IMR-90 (cell line): ENCODE data around the gene MAP3K3. TPM values are rescaled to one million over a fixed set of nuclear protein-coding genes. Genes with fewer than 3 reads are reported as not detected.

Experiments used
- ATAC-seq: fragments of 200-7000 bp; cut with Tn5 transposase; 2 replicates; pipeline ENCODE4 v1.9.1; 2020; ENCODE audit warnings: low read depth, mild to moderate bottlenecking, moderate library complexity
- BruUV-seq: library from RNA; stranded (reverse); fragments of 400-500 nt; replicated peaks from 2 replicates; lab custom pipeline; 2021; lab: Mats Ljungman, UMichigan
- CTCF ChIA-PET: fragments of 300-600 bp; formaldehyde crosslinking; extraction: SDS; loops from one replicate; lab custom pipeline; 2021; ENCODE audit warnings: antibody characterized with exemption; lab: Yijun Ruan, JAX
- POLR2A ChIA-PET: fragments of 300-600 bp; sonication (Branson Sonifier 250); formaldehyde crosslinking; loops from one replicate; lab custom pipeline; 2022; ENCODE audit warnings: antibody characterized with exemption; ENCODE audit not compliant: unreplicated experiment; lab: Charles Lee
- DNase-seq: peaks from one replicate; pipeline ENCODE4 v3.0.0; 2013
- H2AFZ ChIP-seq: replicated peaks from 2 replicates; pipeline ENCODE3; 2013; ENCODE audit warnings: low read length, mild to moderate bottlenecking; ENCODE audit not compliant: poor library complexity
- H2AK5ac ChIP-seq: 2 replicates; pipeline ENCODE4 v1.6.1; 2013; ENCODE audit warnings: low read depth, low read length, inconsistent platforms
- H2AK9ac ChIP-seq: replicated peaks from 2 replicates; pipeline ENCODE3; 2013; ENCODE audit warnings: mild to moderate bottlenecking, low read depth, low read length, moderate library complexity; ENCODE audit not compliant: poor library complexity
- H2BK120ac ChIP-seq: 2 replicates; pipeline ENCODE4 v1.6.1; 2013; ENCODE audit warnings: low read depth, low read length, inconsistent platforms
- H2BK15ac ChIP-seq: 3 replicates; pipeline ENCODE4 v1.6.1; 2013; ENCODE audit warnings: low read depth, low read length, inconsistent platforms
- H2BK20ac ChIP-seq: 2 replicates; pipeline ENCODE4 v1.6.1; 2013; ENCODE audit warnings: low read depth, mild to moderate bottlenecking, inconsistent platforms, low read length, moderate library complexity
- H2BK5ac ChIP-seq: 2 replicates; pipeline ENCODE4 v1.6.1; 2013; ENCODE audit warnings: mild to moderate bottlenecking, low read depth, low read length, inconsistent platforms; ENCODE audit not compliant: poor library complexity, severe bottlenecking
- H3K14ac ChIP-seq: replicated peaks from 2 replicates; pipeline ENCODE4 v1.6.1; 2013; ENCODE audit warnings: low read depth, low read length, inconsistent platforms
- H3K18ac ChIP-seq: 2 replicates; pipeline ENCODE4 v1.6.1; 2013; ENCODE audit warnings: low read depth, low read length, control low read depth
- H3K23ac ChIP-seq: 2 replicates; pipeline ENCODE4 v1.6.1; 2013; ENCODE audit warnings: low read depth, low read length, inconsistent platforms
- H3K27ac ChIP-seq: 2 replicates; pipeline ENCODE4 v1.5.1; 2013; ENCODE audit warnings: mild to moderate bottlenecking, control low read depth, low read length; ENCODE audit not compliant: insufficient read depth
- H3K27me3 ChIP-seq: 2 replicates; pipeline ENCODE4 v1.6.1; 2013; ENCODE audit warnings: low read length; ENCODE audit not compliant: control insufficient read depth, insufficient read depth
- H3K36me3 ChIP-seq: 2 replicates; pipeline ENCODE4 v1.6.1; 2013; ENCODE audit warnings: low read length, mixed read lengths; ENCODE audit not compliant: control insufficient read depth, insufficient read depth
- H3K4ac ChIP-seq: 2 replicates; pipeline ENCODE4 v1.6.1; 2013; ENCODE audit warnings: low read depth, low read length, inconsistent platforms
- H3K4me1 ChIP-seq: 2 replicates; pipeline ENCODE4 v1.6.1; 2013; ENCODE audit warnings: low read length, mixed read lengths; ENCODE audit not compliant: control insufficient read depth, insufficient read depth
- H3K4me2 ChIP-seq: 2 replicates; pipeline ENCODE4 v1.6.1; 2013; ENCODE audit warnings: low read depth, mild to moderate bottlenecking, control low read depth, low read length, moderate library complexity
- H3K4me3 ChIP-seq: 2 replicates; pipeline ENCODE4 v1.5.1; 2013; ENCODE audit warnings: low read depth, mild to moderate bottlenecking, control low read depth, low read length, moderate library complexity; ENCODE audit not compliant: insufficient read depth
- H3K56ac ChIP-seq: 2 replicates; pipeline ENCODE4 v1.6.1; 2013; ENCODE audit warnings: low read length, inconsistent platforms; ENCODE audit not compliant: insufficient read depth; ENCODE audit errors: extremely low read depth
- H3K79me1 ChIP-seq, 2 experiments: 2 replicates each; pipeline ENCODE4 v1.6.1; 2013; ENCODE audit warnings: low read length in 2 of 2, inconsistent platforms in 1 of 2, low read depth in 1 of 2
- H3K9ac ChIP-seq: 2 replicates; pipeline ENCODE4 v1.6.1; 2013; ENCODE audit warnings: low read depth, low read length, control low read depth
- H3K9me1 ChIP-seq: 2 replicates; pipeline ENCODE4 v1.6.1; 2013; ENCODE audit warnings: low read length, inconsistent platforms; ENCODE audit not compliant: insufficient read depth
- H3K9me3 ChIP-seq: 2 replicates; pipeline ENCODE4 v1.6.1; 2013; ENCODE audit warnings: low read length; ENCODE audit not compliant: control insufficient read depth, insufficient read depth
- H4K20me1 ChIP-seq: 2 replicates; pipeline ENCODE4 v1.6.1; 2013; ENCODE audit warnings: low read length, inconsistent platforms; ENCODE audit not compliant: insufficient read depth
- H4K5ac ChIP-seq: 2 replicates; pipeline ENCODE4 v1.6.1; 2013; ENCODE audit warnings: mild to moderate bottlenecking, low read depth, low read length, control low read depth
- H4K8ac ChIP-seq, 2 experiments: 2 replicates each; pipeline ENCODE4 v1.6.1; 2013; ENCODE audit warnings: low read depth in 2 of 2, low read length in 2 of 2, control low read depth in 1 of 2, inconsistent platforms in 1 of 2
- H4K91ac ChIP-seq: 2 replicates; pipeline ENCODE4 v1.6.1; 2013; ENCODE audit warnings: low read depth, low read length, inconsistent platforms; ENCODE audit not compliant: insufficient read depth
- BHLHE40 ChIP-seq: fragments of 150-350 bp; IDR thresholded peaks from 2 replicates; pipeline ENCODE4 v1.6.1; 2016; ENCODE audit warnings: mild to moderate bottlenecking, low read depth, low read length
- CEBPB ChIP-seq: IDR thresholded peaks from 2 replicates; pipeline ENCODE4 v1.6.1; 2012; ENCODE audit warnings: low read depth, low read length, improper control_type of control experiment
- CHD1 ChIP-seq: IDR thresholded peaks from 2 replicates; pipeline ENCODE4 v1.6.1; 2012; ENCODE audit warnings: low read depth, low read length, improper control_type of control experiment
- MAFK ChIP-seq: IDR thresholded peaks from 2 replicates; pipeline ENCODE4 v1.6.1; 2012; ENCODE audit warnings: low read depth, low read length, improper control_type of control experiment
- MAZ ChIP-seq: IDR thresholded peaks from 2 replicates; pipeline ENCODE4 v1.6.1; 2012; ENCODE audit warnings: low read depth, mild to moderate bottlenecking, low read length, improper control_type of control experiment, moderate library complexity, borderline replicate concordance
- MXI1 ChIP-seq: IDR thresholded peaks from 2 replicates; pipeline ENCODE4 v1.6.1; 2012; ENCODE audit warnings: low read depth, mild to moderate bottlenecking, low read length, moderate library complexity, borderline replicate concordance
- POLR2A ChIP-seq: IDR thresholded peaks from 2 replicates; pipeline ENCODE4 v1.6.1; 2012; ENCODE audit warnings: mild to moderate bottlenecking, low read depth, low read length
- RAD21 ChIP-seq: IDR thresholded peaks from 2 replicates; pipeline ENCODE4 v1.6.1; 2012; ENCODE audit warnings: low read length, improper control_type of control experiment
- RFX5 ChIP-seq: IDR thresholded peaks from 2 replicates; pipeline ENCODE4 v1.8.0; 2012; ENCODE audit warnings: low read depth, mild to moderate bottlenecking, low read length, moderate library complexity
- SMC3 ChIP-seq: fragments of 150-350 bp; IDR thresholded peaks from 2 replicates; pipeline ENCODE4 v1.6.1; 2016; ENCODE audit warnings: low read depth, mild to moderate bottlenecking, antibody characterized with exemption, low read length, moderate library complexity
- WGBS, 2 experiments: methylation state at CpG; one replicate each; pipeline versions ENCODE4 v1.1.5 to v1.1.7; 2013; ENCODE audit warnings: missing lambda C conversion rate in 2 of 2; ENCODE audit not compliant: insufficient read length in 1 of 2; ENCODE audit errors: extremely low coverage in 2 of 2; 5-methylcytosine and 5-hydroxymethylcytosine counted together
- dilution Hi-C: fragments of 300-500 bp; cut with HindIII; formaldehyde crosslinking; loops from one replicate; pipeline ENCODE4 v1.14.3; 2018; ENCODE audit warnings: low sequenced_read_pairs; ENCODE audit not compliant: unreplicated experiment
- in situ Hi-C: fragments of 300-500 bp; cut with MboI; formaldehyde crosslinking; loops from 3 replicates; pipeline ENCODE4 v1.14.3; 2019; ENCODE audit warnings: low sequenced_read_pairs, inconsistent platforms, mixed read lengths
- intact Hi-C: fragments of 100-400 bp; cut with micrococcal nuclease; formaldehyde crosslinking; loops from 2 replicates; pipeline ENCODE4 v1.10.0; 2022
- polyA plus RNA-seq, 3 experiments: library from polyadenylated mRNA; depleted of rRNA; stranded (reverse); fragments of >200 nt; gene quantifications; 2 replicates each; pipeline ENCODE4 v1.2.3, GENCODE V29; 2012; ENCODE audit warnings: low replicate concordance in 1 of 3
- total RNA-seq: library from RNA; depleted of rRNA; stranded (reverse); fragments of >200 nt; gene quantifications from 2 replicates; pipeline ENCODE4 v1.2.3, GENCODE V29; 2012
- TF ChIP-seq, protein P1 (sequence below): conservative IDR thresholded peaks from 2 replicates; pipeline ENCODE4 v1.5.1; 2012; ENCODE audit warnings: mild to moderate bottlenecking, low read depth, low read length, improper control_type of control experiment
- TF ChIP-seq, protein P2 (sequence below): fragments of 150-350 bp; IDR thresholded peaks from 2 replicates; pipeline ENCODE4 v1.6.1; 2016; ENCODE audit warnings: low read depth, mild to moderate bottlenecking, low read length, moderate library complexity, borderline replicate concordance
- TF ChIP-seq, protein P3 (sequence below): fragments of 150-350 bp; IDR thresholded peaks from 2 replicates; pipeline ENCODE4 v1.6.1; 2017; ENCODE audit warnings: mild to moderate bottlenecking, antibody characterized with exemption, low read length, low read depth

Gene MAP3K3
- total and polyA plus RNA-seq, 2 of the 4 experiments (the other 2 are of a cell fraction) = 19.1 to 25.6 TPM

DNA sequence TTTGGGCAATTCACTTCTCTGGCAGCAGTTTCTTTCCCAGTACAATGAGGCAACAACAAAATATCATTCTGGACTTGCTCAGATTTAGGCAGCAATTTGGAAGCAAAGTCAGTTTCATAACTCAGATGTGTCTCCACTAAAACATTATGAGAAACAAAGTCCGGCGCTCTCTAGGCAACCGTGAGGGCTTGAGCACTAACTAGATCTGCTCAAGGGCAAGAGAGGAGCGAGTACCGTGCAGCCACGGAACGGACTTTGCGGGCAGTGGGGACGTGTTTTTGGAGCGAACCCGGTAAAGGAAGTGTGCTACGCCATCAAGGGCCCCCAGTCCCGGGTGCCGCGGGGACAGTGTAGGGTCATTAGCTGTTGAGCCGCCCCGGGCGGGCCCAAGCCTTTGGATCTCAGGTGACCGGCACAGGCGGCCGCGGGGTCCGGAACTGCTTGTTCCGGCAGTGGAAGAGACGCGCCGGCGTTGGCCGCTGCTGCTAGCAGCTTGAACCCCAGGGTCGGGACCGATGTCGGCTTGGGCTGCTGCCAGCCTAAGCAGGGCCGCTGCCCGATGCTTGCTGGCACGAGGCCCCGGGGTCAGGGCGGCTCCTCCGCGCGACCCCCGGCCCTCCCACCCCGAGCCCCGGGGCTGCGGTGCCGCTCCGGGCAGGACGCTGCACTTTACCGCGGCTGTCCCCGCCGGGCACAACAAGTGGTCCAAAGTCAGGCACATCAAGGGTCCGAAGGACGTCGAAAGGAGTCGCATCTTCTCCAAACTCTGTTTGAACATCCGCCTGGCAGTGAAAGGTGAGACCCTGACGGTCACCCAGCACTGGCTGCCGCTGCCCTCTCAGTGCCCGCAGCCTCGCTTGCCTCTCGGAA lies 21.4 kb upstream of the MAP3K3 start, which contains the start of gene TACO1:
TSS of gene TACO1 (plus strand) at position 327 of the 870 bp plus-strand sequence. CDS start at position 516, 189 bp downstream.
- Histone ChIP-seq H3K4me1 (peaks cover 8% of the 10 kb centered on the region), H3K9me1 (0 out of 2 replicates have a peak, but pooled peaks cover 3% of the 10 kb centered on the region), H3K14ac (peak within 1 kb of the TSS; percentile 96), H4K91ac (peak within 1 kb of the TSS; percentile 67), H3K79me1 (peaks cover 9 to 32% of the 10 kb centered on the region in 2 experiments; a peak in 2 of 4 replicates), H2BK120ac (peak within 1 kb of the TSS; percentile 67), H2AFZ (peak within 1 kb of the TSS; percentile 98), H3K27me3 (no peaks in the 10 kb centered on the region), H2BK20ac (no peak within 1 kb of the TSS), H3K56ac (peak within 1 kb of the TSS; percentile 85), H4K5ac (peak within 1 kb of the TSS; percentile 87), H3K27ac (peak within 1 kb of the TSS; percentile 66), H2AK5ac (peak within 1 kb of the TSS; percentile 63), H3K18ac (peak within 1 kb of the TSS; percentile 44; the same call in 1 of the 2 replicates), H4K20me1 (no peaks in the 10 kb centered on the region), H3K23ac (peak within 1 kb of the TSS; percentile 96), H3K9ac (peak within 1 kb of the TSS; percentile 84), H4K8ac (peak within 1 kb of the TSS; percentile 58 to 99), H3K36me3 (peaks cover 10% of the 10 kb centered on the region), H2AK9ac (peak within 1 kb of the TSS; percentile 97), H2BK15ac (peak within 1 kb of the TSS; percentile 17; the same call in 1 of the 3 replicates), H3K9me3 (no peaks in the 10 kb centered on the region), H3K4me2 (peak within 1 kb of the TSS; percentile 98), H3K4ac (peak within 1 kb of the TSS; percentile 87), H2BK5ac (peak within 1 kb of the TSS; percentile 96), H3K4me3 (peak within 1 kb of the TSS; percentile 84)
- BruUV-seq = TSS peak; percentile 62
- WGBS, 2 experiments = 1% methylated on average over 49 of the region's 61 CpGs; no CpG with 5 or more reads in 1 of the 2 experiments
- dilution Hi-C loops = no loop called here
- in situ Hi-C loops = no loop called here
- intact Hi-C loops = no loop called here
- peak; percentile 83 for DNase-seq
- peak; percentile 99 for ATAC-seq
- CTCF ChIA-PET = no interaction called here
- POLR2A ChIA-PET = no interaction called here
- TF ChIP-seq CHD1 (no peak), RFX5 (no peak), MAFK (no peak), POLR2A (peak; percentile 43; the same call in 1 of the 2 replicates), BHLHE40 (peak; percentile 33; the same call in 1 of the 2 replicates), MAZ (peak; percentile 59; the same call in 1 of the 2 replicates), RAD21 (0 out of 2 replicates have a peak, but pooled peaks have one; percentile 17), MXI1 (no peak), CEBPB (no peak), SMC3 (0 out of 2 replicates have a peak, but pooled peaks have one; percentile 10)
- TF ChIP-seq, protein P1, sequence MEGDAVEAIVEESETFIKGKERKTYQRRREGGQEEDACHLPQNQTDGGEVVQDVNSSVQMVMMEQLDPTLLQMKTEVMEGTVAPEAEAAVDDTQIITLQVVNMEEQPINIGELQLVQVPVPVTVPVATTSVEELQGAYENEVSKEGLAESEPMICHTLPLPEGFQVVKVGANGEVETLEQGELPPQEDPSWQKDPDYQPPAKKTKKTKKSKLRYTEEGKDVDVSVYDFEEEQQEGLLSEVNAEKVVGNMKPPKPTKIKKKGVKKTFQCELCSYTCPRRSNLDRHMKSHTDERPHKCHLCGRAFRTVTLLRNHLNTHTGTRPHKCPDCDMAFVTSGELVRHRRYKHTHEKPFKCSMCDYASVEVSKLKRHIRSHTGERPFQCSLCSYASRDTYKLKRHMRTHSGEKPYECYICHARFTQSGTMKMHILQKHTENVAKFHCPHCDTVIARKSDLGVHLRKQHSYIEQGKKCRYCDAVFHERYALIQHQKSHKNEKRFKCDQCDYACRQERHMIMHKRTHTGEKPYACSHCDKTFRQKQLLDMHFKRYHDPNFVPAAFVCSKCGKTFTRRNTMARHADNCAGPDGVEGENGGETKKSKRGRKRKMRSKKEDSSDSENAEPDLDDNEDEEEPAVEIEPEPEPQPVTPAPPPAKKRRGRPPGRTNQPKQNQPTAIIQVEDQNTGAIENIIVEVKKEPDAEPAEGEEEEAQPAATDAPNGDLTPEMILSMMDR = no peak
- TF ChIP-seq, protein P2, sequence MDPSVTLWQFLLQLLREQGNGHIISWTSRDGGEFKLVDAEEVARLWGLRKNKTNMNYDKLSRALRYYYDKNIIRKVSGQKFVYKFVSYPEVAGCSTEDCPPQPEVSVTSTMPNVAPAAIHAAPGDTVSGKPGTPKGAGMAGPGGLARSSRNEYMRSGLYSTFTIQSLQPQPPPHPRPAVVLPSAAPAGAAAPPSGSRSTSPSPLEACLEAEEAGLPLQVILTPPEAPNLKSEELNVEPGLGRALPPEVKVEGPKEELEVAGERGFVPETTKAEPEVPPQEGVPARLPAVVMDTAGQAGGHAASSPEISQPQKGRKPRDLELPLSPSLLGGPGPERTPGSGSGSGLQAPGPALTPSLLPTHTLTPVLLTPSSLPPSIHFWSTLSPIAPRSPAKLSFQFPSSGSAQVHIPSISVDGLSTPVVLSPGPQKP = no peak
- TF ChIP-seq, protein P3, sequence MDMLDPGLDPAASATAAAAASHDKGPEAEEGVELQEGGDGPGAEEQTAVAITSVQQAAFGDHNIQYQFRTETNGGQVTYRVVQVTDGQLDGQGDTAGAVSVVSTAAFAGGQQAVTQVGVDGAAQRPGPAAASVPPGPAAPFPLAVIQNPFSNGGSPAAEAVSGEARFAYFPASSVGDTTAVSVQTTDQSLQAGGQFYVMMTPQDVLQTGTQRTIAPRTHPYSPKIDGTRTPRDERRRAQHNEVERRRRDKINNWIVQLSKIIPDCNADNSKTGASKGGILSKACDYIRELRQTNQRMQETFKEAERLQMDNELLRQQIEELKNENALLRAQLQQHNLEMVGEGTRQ = no peak
